Activated CD4-positive, alpha-beta memory T cell treated with anti-CD3 and anti-CD28 coated beads, Interleukin-2, amount 10 ng/mL, durations not matched to agents 7 days and 5 days (primary cell): ENCODE results near the gene CNTROB. TPM values are rescaled to one million over a fixed set of nuclear protein-coding genes. Genes with fewer than 3 reads are reported as not detected.
A peak's percentile ranks its signal among the peaks of the same experiment; 100 is the strongest.

Source experiments
- CTCF ChIA-PET: fragments of 350-600 bp; sonication (Branson Sonifier 250); formaldehyde crosslinking; loops from one replicate; lab custom pipeline; 2021; ENCODE audit warnings: antibody characterized with exemption, inconsistent platforms; lab: Charles Lee
- POLR2A ChIA-PET: fragments of 350-600 bp; sonication (Branson Sonifier 250); formaldehyde crosslinking; loops from one replicate; lab custom pipeline; 2021; ENCODE audit warnings: antibody characterized with exemption; lab: Charles Lee
- DNase-seq: peaks from one replicate; pipeline ENCODE4 v3.0.0-alpha.2; 2020
- H3K27ac Mint-ChIP-seq: one replicate; pipeline ENCODE4 v1.8.0; 2021; ENCODE audit warnings: mild to moderate bottlenecking, mixed read lengths
- H3K27me3 Mint-ChIP-seq: one replicate; pipeline ENCODE4 v1.8.0; 2021; ENCODE audit warnings: mixed read lengths
- H3K36me3 Mint-ChIP-seq: one replicate; pipeline ENCODE4 v1.8.0; 2021; ENCODE audit warnings: low read depth, mixed read lengths
- H3K4me1 Mint-ChIP-seq: one replicate; pipeline ENCODE4 v1.8.0; 2021; ENCODE audit warnings: mixed read lengths
- H3K4me3 Mint-ChIP-seq: one replicate; pipeline ENCODE4 v1.8.0; 2021; ENCODE audit warnings: mild to moderate bottlenecking, mixed read lengths
- H3K9me3 Mint-ChIP-seq: one replicate; pipeline ENCODE4 v1.8.0; 2021; ENCODE audit warnings: mixed read lengths
- total RNA-seq, 2 experiments: library from RNA; stranded (reverse); gene quantifications; one replicate each; pipeline ENCODE4 v1.2.3, GENCODE V29; 2021

The CNTROB gene
- total RNA-seq, 2 experiments from 2014 or later: 58.8 to 64.6 TPM

DNA sequence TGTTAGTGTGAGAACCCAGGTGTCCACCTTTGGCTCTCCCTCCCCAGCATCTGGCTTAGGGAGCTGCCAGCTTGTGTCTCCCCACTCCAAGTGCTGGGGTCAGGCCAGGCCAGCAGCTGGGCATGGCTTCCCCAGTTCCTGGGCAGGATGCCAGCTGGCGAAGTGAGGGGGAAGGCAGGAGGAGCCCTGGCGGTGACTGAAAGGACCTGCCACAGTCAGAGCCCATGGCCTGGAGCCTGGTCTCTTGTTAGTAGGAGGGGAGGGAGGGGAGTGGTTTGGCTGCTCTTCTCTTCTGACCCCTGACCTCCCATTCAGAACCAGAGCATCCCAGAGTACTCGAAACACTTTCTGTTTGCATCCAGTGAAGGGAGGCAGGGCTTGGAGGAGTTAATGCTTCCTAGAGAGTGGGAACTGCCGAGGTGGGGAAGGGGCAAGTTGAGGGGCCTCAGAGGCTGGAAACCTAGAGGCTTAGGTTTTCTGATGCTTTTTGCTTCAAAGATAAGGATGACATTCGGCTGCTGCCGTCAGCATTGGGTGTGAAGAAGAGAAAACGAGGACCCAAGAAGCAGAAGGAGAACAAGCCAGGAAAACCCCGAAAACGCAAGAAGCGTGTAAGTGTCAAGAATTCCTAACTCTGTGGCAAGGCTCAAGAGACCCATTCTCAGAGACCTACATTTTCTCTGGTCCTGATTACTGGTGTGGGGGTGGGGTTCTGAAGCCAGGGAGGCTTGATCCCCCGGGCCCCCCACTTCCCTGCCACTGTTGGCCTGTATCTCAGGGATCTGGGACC lies 42.6 kb upstream of the CNTROB start:
- Mint-ChIP-seq H3K9me3 (no peaks in the 10 kb centered on the region), H3K27me3 (no peaks in the 10 kb centered on the region), H3K27ac (no peak overlapping the region), H3K4me1 (peaks cover 2% of the 10 kb centered on the region), H3K4me3 (no peak overlapping the region), H3K36me3 (peaks cover 41% of the 10 kb centered on the region)
- POLR2A ChIA-PET: interaction anchor here (0.9 to 1.5 kb wide), 2 partner anchors 26 to 32 kb away, joined by 3 read pairs; partner anchors contain the start of genes NAA38 and RNF227
- CTCF ChIA-PET: no interaction called here
- peak; percentile 33 for DNase-seq

DNA sequence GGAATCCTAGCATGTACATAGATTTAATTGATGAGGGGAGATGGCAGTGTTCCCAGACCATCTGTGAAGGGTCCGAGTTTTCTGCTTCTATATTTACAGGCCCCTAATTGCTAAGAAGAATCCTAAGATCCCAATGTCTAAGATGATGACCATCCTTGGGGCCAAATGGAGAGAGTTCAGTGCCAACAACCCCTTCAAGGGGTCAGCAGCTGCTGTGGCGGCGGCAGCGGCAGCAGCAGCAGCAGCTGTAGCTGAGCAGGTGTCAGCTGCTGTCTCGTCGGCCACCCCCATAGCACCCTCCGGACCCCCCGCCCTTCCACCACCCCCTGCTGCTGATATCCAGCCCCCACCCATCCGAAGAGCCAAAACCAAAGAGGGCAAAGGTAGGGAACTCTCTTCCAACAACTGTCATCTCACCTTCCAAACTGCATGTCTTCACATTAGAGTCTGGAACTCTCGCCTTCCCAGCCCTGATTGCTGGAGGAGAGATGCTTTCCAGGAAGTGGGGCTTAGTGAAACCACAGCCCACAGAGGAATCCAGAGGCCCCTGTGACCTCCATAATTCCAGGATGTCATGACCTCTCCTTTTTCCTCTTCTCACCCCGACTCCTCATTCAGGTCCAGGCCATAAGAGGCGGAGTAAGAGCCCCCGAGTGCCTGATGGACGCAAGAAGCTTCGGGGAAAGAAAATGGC lies 38.7 kb upstream of the CNTROB start:
- H3K4me3 Mint-ChIP-seq: no peak overlapping the region
- H3K27ac Mint-ChIP-seq: no peak overlapping the region
- H3K36me3 Mint-ChIP-seq: peaks cover 74% of the 10 kb centered on the region
- no peaks in the 10 kb centered on the region for H3K27me3 Mint-ChIP-seq
- ChIA-PET CTCF (no interaction called here), POLR2A (no interaction called here)
- H3K9me3 Mint-ChIP-seq: no peaks in the 10 kb centered on the region
- H3K4me1 Mint-ChIP-seq: peaks cover 5% of the 10 kb centered on the region
- no peak for DNase-seq

- no peak overlapping the region for H3K27ac Mint-ChIP-seq
- peaks cover 5% of the 10 kb centered on the region for H3K4me1 Mint-ChIP-seq
- ChIA-PET CTCF (no interaction called here), POLR2A (no interaction called here)
- no peak for DNase-seq
- no peak overlapping the region for H3K4me3 Mint-ChIP-seq
- peaks cover 82% of the 10 kb centered on the region for H3K36me3 Mint-ChIP-seq
- no peaks in the 10 kb centered on the region for H3K27me3 Mint-ChIP-seq
- no peaks in the 10 kb centered on the region for H3K9me3 Mint-ChIP-seq
Observed at GRCh38 chr17:7894226-7894625, 37.8 kb upstream of the CNTROB start.

DNA sequence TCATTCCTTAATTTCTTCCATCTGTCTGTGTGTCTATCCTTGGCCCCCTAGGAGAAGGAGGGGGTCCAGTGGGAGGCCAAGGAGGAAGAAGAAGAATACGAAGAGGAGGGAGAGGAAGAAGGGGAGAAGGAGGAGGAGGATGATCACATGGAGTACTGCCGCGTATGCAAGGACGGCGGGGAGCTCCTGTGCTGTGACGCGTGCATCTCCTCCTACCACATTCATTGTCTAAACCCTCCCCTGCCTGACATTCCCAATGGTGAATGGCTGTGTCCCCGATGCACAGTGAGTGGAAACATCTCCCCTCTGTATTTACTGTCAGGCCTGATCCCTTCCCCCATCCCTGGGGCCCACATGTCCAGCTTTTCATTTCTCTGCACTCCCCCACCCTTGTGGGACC lies 37.1 kb upstream of the CNTROB start:
- Mint-ChIP-seq H3K27me3 (no peaks in the 10 kb centered on the region), H3K4me3 (no peak overlapping the region), H3K9me3 (no peaks in the 10 kb centered on the region), H3K27ac (peak overlapping the region; percentile 32), H3K36me3 (peaks cover 83% of the 10 kb centered on the region), H3K4me1 (peaks cover 5% of the 10 kb centered on the region)
- no peak for DNase-seq
- ChIA-PET POLR2A (no interaction called here), CTCF (interaction anchor here (1.2 kb wide), 1 partner anchor 96 kb away, joined by 3 read pairs; no protein-coding TSS in a partner anchor)

GRCh38 chr17:7897090-7897489 lies 34.9 kb upstream of the CNTROB start:
- H3K27ac Mint-ChIP-seq: no peak overlapping the region
- H3K27me3 Mint-ChIP-seq: no peaks in the 10 kb centered on the region
- H3K4me3 Mint-ChIP-seq: no peak overlapping the region
- peaks cover 84% of the 10 kb centered on the region for H3K36me3 Mint-ChIP-seq
- peaks cover 5% of the 10 kb centered on the region for H3K4me1 Mint-ChIP-seq
- H3K9me3 Mint-ChIP-seq: no peaks in the 10 kb centered on the region
- POLR2A ChIA-PET: no interaction called here
- no peak for DNase-seq
- CTCF ChIA-PET: interaction anchor here (1.1 to 2.5 kb wide), 4 partner anchors 34 to 144 kb away, joined by 3 to 13 read pairs (median 6); partner anchors contain the start of gene NAA38

DNA sequence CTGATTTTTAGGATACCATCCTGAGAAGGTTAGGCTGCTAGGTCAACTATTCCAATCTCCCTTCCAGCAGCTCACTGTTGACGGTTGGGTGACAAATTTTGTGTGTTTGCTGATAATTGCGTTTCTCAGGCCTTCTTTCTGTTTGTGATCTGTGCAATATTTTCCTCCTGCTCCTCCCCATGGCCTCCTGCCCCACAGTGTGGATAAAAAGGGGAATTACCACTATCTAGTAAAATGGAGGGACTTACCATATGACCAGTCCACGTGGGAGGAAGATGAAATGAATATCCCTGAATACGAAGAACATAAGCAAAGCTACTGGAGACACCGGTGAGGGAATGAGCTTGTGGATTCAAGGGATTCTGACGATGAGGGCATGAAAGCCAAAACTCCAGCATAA lies 34.2 kb upstream of the CNTROB start:
- no peak overlapping the region for H3K4me3 Mint-ChIP-seq
- peaks cover 5% of the 10 kb centered on the region for H3K4me1 Mint-ChIP-seq
- ChIA-PET CTCF (interaction anchor here (0.6 to 2.5 kb wide), 6 partner anchors 23 to 143 kb away, joined by 3 to 13 read pairs (median 4); partner anchors contain the start of gene NAA38), POLR2A (interaction anchor here (1.1 to 1.2 kb wide), 2 partner anchors 9 to 12 kb away, joined by 3 read pairs; partner anchors contain the start of gene CHD3)
- H3K27me3 Mint-ChIP-seq: no peaks in the 10 kb centered on the region
- H3K9me3 Mint-ChIP-seq: no peaks in the 10 kb centered on the region
- DNase-seq: no peak
- no peak overlapping the region for H3K27ac Mint-ChIP-seq
- H3K36me3 Mint-ChIP-seq: peaks cover 88% of the 10 kb centered on the region

- no peaks in the 10 kb centered on the region for H3K4me1 Mint-ChIP-seq
Observed at GRCh38 chr17:7903154-7904103, 28.6 kb upstream of the CNTROB start.

DNA sequence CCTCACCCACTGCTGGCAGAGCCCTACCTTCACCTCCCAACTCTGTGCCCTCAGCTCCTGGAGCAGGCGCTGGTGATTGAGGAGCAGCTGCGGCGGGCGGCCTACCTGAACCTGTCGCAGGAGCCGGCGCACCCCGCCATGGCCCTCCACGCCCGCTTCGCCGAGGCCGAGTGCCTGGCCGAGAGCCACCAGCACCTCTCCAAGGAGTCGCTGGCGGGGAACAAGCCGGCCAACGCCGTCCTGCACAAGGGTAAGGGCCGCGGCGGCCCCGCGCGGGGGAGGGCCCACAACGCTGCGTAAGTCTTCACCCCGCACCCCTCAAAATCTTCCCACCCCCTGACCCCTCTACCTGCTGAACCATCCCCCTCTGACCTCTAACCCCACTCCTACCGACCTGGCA lies 22.9 kb upstream of the CNTROB start:
- H3K36me3 Mint-ChIP-seq: peaks cover 75% of the 10 kb centered on the region

More at GRCh38 chr17:7903154-7904103, 28.6 kb upstream of the CNTROB start:
- POLR2A ChIA-PET: no interaction called here
- H3K27ac Mint-ChIP-seq: no peak overlapping the region
- no peaks in the 10 kb centered on the region for H3K27me3 Mint-ChIP-seq
- CTCF ChIA-PET: interaction anchor here (1.5 to 1.7 kb wide), 2 partner anchors 10 to 86 kb away, joined by 3 to 6 read pairs; no protein-coding TSS in a partner anchor
- peaks cover 91% of the 10 kb centered on the region for H3K36me3 Mint-ChIP-seq
- no peak overlapping the region for H3K4me3 Mint-ChIP-seq
- H3K9me3 Mint-ChIP-seq: no peaks in the 10 kb centered on the region
- DNase-seq: no peak

DNA sequence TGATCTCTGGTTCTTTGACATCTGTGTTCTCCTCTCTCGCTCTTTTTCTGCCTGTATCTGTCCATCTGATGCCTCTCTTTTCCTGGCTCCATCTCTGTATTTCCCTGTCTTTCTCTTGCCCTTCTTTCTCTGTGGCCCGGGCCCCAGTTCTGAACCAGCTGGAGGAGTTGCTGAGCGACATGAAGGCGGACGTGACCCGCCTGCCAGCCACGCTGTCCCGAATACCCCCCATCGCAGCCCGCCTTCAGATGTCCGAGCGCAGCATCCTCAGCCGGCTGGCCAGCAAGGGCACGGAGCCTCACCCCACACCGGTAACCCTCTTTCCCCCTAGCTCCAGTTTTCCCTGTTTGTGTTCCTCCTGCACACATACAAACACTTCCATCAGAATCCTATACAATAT lies 21.7 kb upstream of the CNTROB start:
- ChIA-PET POLR2A (no interaction called here), CTCF (interaction anchor here (4.7 kb wide), 1 partner anchor 78 kb away, joined by 104 read pairs; no protein-coding TSS in a partner anchor)
- Mint-ChIP-seq H3K36me3 (peaks cover 65% of the 10 kb centered on the region), H3K4me3 (no peak overlapping the region), H3K27me3 (no peaks in the 10 kb centered on the region), H3K4me1 (peaks cover 21% of the 10 kb centered on the region), H3K27ac (no peak overlapping the region), H3K9me3 (no peaks in the 10 kb centered on the region)
- DNase-seq: no peak

More for the DNA sequence above, 22.9 kb upstream of the CNTROB start:
- H3K4me3 Mint-ChIP-seq: no peak overlapping the region
- H3K4me1 Mint-ChIP-seq: peaks cover 12% of the 10 kb centered on the region
- no peaks in the 10 kb centered on the region for H3K9me3 Mint-ChIP-seq
- POLR2A ChIA-PET: no interaction called here
- CTCF ChIA-PET: no interaction called here
- no peak for DNase-seq
- no peak overlapping the region for H3K27ac Mint-ChIP-seq
- H3K27me3 Mint-ChIP-seq: no peaks in the 10 kb centered on the region

DNA sequence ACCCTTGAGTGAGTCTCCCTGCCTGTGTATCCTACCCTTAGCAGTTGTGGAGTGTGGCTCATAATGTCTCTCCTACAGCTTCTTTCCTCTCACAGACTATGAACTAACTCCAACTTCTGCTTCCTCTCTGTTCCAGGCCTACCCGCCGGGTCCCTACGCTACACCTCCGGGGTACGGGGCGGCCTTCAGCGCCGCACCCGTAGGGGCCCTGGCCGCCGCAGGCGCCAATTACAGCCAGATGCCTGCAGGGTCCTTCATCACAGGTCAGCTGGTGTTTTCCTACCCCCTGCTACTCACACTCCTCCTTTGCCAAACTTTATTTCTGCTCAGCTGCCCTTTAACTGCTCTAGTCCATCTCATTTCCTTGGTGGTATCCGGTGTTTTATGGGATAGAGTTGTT lies 21.3 kb upstream of the CNTROB start:
- Mint-ChIP-seq H3K4me1 (peaks cover 25% of the 10 kb centered on the region), H3K4me3 (no peak overlapping the region), H3K9me3 (no peaks in the 10 kb centered on the region), H3K27ac (no peak overlapping the region), H3K36me3 (peaks cover 62% of the 10 kb centered on the region), H3K27me3 (no peaks in the 10 kb centered on the region)
- ChIA-PET POLR2A (no interaction called here), CTCF (interaction anchor here (4.7 kb wide), 1 partner anchor 78 kb away, joined by 104 read pairs; no protein-coding TSS in a partner anchor)
- no peak for DNase-seq

GRCh38 chr17:7911116-7911515 lies 20.9 kb upstream of the CNTROB start:
- H3K4me3 Mint-ChIP-seq: no peak overlapping the region
- ChIA-PET POLR2A (no interaction called here), CTCF (interaction anchor here (2.8 to 4.7 kb wide), 3 partner anchors 77 to 130 kb away, joined by 10 to 104 read pairs (median 19); no protein-coding TSS in a partner anchor)
- H3K36me3 Mint-ChIP-seq: peaks cover 58% of the 10 kb centered on the region
- H3K4me1 Mint-ChIP-seq: peaks cover 25% of the 10 kb centered on the region
- no peak overlapping the region for H3K27ac Mint-ChIP-seq
- H3K9me3 Mint-ChIP-seq: no peaks in the 10 kb centered on the region
- no peaks in the 10 kb centered on the region for H3K27me3 Mint-ChIP-seq
- no peak for DNase-seq
